Measurements from ENCODE around the gene TMEM151B. TPM values are rescaled to one million over a fixed set of nuclear protein-coding genes. Genes with fewer than 3 reads are reported as not detected.

TMEM151B gene
- polyA plus RNA-seq, 1 of the 3 experiments (the other 2 are of a cell fraction), result 0.05 TPM

- Histone ChIP-seq H3K4me3 (ENCODE audit: low read depth in 2 of 2, low read length in 1 of 2) (peak overlapping the region; percentile 90 to 96; a peak in 2 of 4 replicates), H3K79me2 (ENCODE audit: insufficient read depth) (peaks cover 11% of the 10 kb centered on the region; the same call in 1 of the 2 replicates), H3K4me1 (ENCODE audit: control insufficient read depth in 1 of 2, insufficient read depth in 2 of 2, low read depth in 1 of 2, low read length in 1 of 2) (peaks cover 4 to 8% of the 10 kb centered on the region in 2 experiments; a peak in 3 of 4 replicates), H3K4me2 (peak overlapping the region; percentile 91), H3K9me2 (no peaks in the 10 kb centered on the region), H2AFZ (ENCODE audit: low read depth) (no peak overlapping the region), H3K27ac (ENCODE audit: low read depth in 2 of 2, low read length in 1 of 2) (no peak overlapping the region), H3K9ac (no peak overlapping the region), H3K9me3 (no peaks in the 10 kb centered on the region), H4K20me1 (ENCODE audit: insufficient read depth) (no peaks in the 10 kb centered on the region), H3K36me3 (replicated peaks in 1 of 2; ENCODE audit: control insufficient read depth in 1 of 2, insufficient read depth in 2 of 2, low read length in 1 of 2) (peaks cover 13 to 41% of the 10 kb centered on the region in 2 experiments), H3F3A (replicated peaks; ENCODE audit: insufficient read depth) (no peaks in the 10 kb centered on the region), H3K27me3 (ENCODE audit: insufficient read depth) (no peaks in the 10 kb centered on the region)
- TF ChIP-seq MAX (IDR thresholded peaks at IDR 0.05; ENCODE audit: low read depth) (no peak), TEAD4 (IDR thresholded peaks at IDR 0.05; ENCODE audit: borderline replicate concordance, insufficient read depth) (no peak), PBX3 (IDR thresholded peaks at IDR 0.05) (no peak), GABPA (IDR thresholded peaks at IDR 0.05; ENCODE audit: low read depth) (no peak), MEF2A (IDR thresholded peaks at IDR 0.05; ENCODE audit: borderline replicate concordance, low read depth) (no peak), YY1 (IDR thresholded peaks at IDR 0.05; ENCODE audit: low read depth) (no peak), RFX5 (IDR thresholded peaks at IDR 0.05; ENCODE audit: low read length) (no peak), RAD21 (IDR thresholded peaks at IDR 0.05; ENCODE audit: low read length) (no peak), FOXM1 (IDR thresholded peaks at IDR 0.05; ENCODE audit: low read depth) (no peak), EZH2phosphoT487 (IDR thresholded peaks at IDR 0.05; ENCODE audit: borderline replicate concordance, low read depth) (no peak)
- ChIA-PET CTCF (interaction anchor here (0.8 to 4.4 kb wide), 14 partner anchors 7 to 212 kb away, joined by 3 to 40 read pairs (median 10); partner anchors contain the start of gene TMEM151B), POLR2A (no interaction called here)
- DNase-seq, result no peak
- WGBS (ENCODE audit: low lambda C conversion rate), result 39% methylated on average over 3 of the region's 3 CpGs
These were observed 41.5 kb downstream of the TMEM151B start for GRCh38 chr6:44311767-44312166.

- 8% methylated on average over 15 of the region's 52 CpGs for WGBS (ENCODE audit: low lambda C conversion rate)
- Histone ChIP-seq H3K36me3 (replicated peaks in 1 of 2; ENCODE audit: control insufficient read depth in 1 of 2, insufficient read depth in 2 of 2, low read length in 1 of 2) (peaks cover 13 to 32% of the 10 kb centered on the region in 2 experiments), H4K20me1 (ENCODE audit: insufficient read depth) (no peaks in the 10 kb centered on the region), H3K4me2 (peak within 1 kb of the TSS; percentile 91), H3F3A (replicated peaks; ENCODE audit: insufficient read depth) (no peaks in the 10 kb centered on the region), H3K27me3 (ENCODE audit: insufficient read depth) (no peaks in the 10 kb centered on the region), H2AFZ (ENCODE audit: low read depth) (peak within 1 kb of the TSS; percentile 93; the same call in 1 of the 2 replicates), H3K9ac (peak within 1 kb of the TSS; percentile 89), H3K4me1 (ENCODE audit: control insufficient read depth in 1 of 2, insufficient read depth in 2 of 2, low read depth in 1 of 2, low read length in 1 of 2) (peaks cover 4 to 8% of the 10 kb centered on the region in 2 experiments; a peak in 3 of 4 replicates), H3K27ac (ENCODE audit: low read depth in 2 of 2, low read length in 1 of 2) (peak within 1 kb of the TSS; percentile 24 to 85; a peak in 3 of 4 replicates), H3K79me2 (ENCODE audit: insufficient read depth) (peaks cover 11% of the 10 kb centered on the region; the same call in 1 of the 2 replicates), H3K9me2 (no peaks in the 10 kb centered on the region), H3K4me3 (ENCODE audit: low read depth in 2 of 2, low read length in 1 of 2) (peak within 1 kb of the TSS; percentile 90 to 96), H3K9me3 (no peaks in the 10 kb centered on the region)
- ChIA-PET POLR2A (interaction anchor here (1.2 to 1.9 kb wide), 6 partner anchors 8 to 67 kb away, joined by 3 to 8 read pairs (median 4); partner anchors contain the start of gene HSP90AB1), CTCF (interaction anchor here (0.6 to 4.4 kb wide), 33 partner anchors 9 to 749 kb away, joined by 3 to 40 read pairs (median 4); partner anchors contain the start of genes HSP90AB1, SLC35B2, SPATS1 and TMEM151B)
- DNase-seq, result peak; percentile 92
- TF ChIP-seq MXI1 (IDR thresholded peaks at IDR 0.05; ENCODE audit: low read depth, low read length) (peak; percentile 75), ELF1 (IDR thresholded peaks at IDR 0.05) (no peak; the same call in 1 of the 2 replicates), TEAD4 (IDR thresholded peaks at IDR 0.05; ENCODE audit: borderline replicate concordance, insufficient read depth) (no peak), FOXM1 (IDR thresholded peaks at IDR 0.05; ENCODE audit: low read depth) (no peak), YY1 (IDR thresholded peaks at IDR 0.05; ENCODE audit: low read depth) (peak; percentile 93), EZH2phosphoT487 (IDR thresholded peaks at IDR 0.05; ENCODE audit: borderline replicate concordance, low read depth) (no peak), TAF1 (IDR thresholded peaks at IDR 0.05; ENCODE audit: borderline replicate concordance, low read depth, low read length) (peak; percentile 93; the same call in 1 of the 2 replicates), SMC3 (IDR thresholded peaks at IDR 0.05; ENCODE audit: low read depth, low read length) (no peak), FOXJ3 (CRISPR knock-in tag; IDR thresholded peaks at IDR 0.05) (peak; percentile 60), CTCF (IDR thresholded peaks at IDR 0.05) (peak; percentile 95), TCF12 (IDR thresholded peaks at IDR 0.05) (no peak), USF1 (IDR thresholded peaks at IDR 0.05; ENCODE audit: borderline replicate concordance, low read depth) (0 out of 2 replicates have a peak, but pooled peaks have one; percentile 19), IRF3 (IDR thresholded peaks at IDR 0.05; ENCODE audit: low read depth, low read length) (no peak)
These were observed 42.9 kb downstream of the TMEM151B start, which contains the start of gene AARS2 for GRCh38 chr6:44312901-44313788. AARS2 (minus strand) TSS chr6:44313347; CDS start chr6:44313323, 24 bp downstream.
